A549 (cell line): Measurements from ENCODE around the gene TRERF1. TPM values are rescaled to one million over a fixed set of nuclear protein-coding genes. Genes with fewer than 3 reads are reported as not detected.

Experiments used
- ATAC-seq, 2 experiments: fragments of 200-7000 bp in 1 of 2; fragments of >200 bp in 1 of 2; cut with Nextera tagmentation in 1 of 2; cut with Tn5 transposase in 1 of 2; 3 replicates each; pipeline versions ENCODE4 v1.8.0 to v1.9.1; 2018 to 2020; ENCODE audit warnings: mild to moderate bottlenecking in 1 of 2, moderate library complexity in 1 of 2
- CTCF ChIA-PET: fragments of 300-600 bp; sonication (Branson Sonifier 250); formaldehyde crosslinking; extraction: SDS; loops from one replicate; lab custom pipeline; 2021; ENCODE audit warnings: antibody characterized with exemption, inconsistent platforms; lab: Yijun Ruan, JAX
- POLR2A ChIA-PET: fragments of 350-600 bp; formaldehyde crosslinking; extraction: SDS; loops from one replicate; lab custom pipeline; 2021; ENCODE audit warnings: antibody characterized with exemption, inconsistent platforms; lab: Yijun Ruan, JAX
- DNase-seq, 2 experiments: peaks; one replicate each; pipeline versions ENCODE4 v3.0.0 to v3.0.0-alpha.2; 2011 to 2016; ENCODE audit warnings: low read depth in 1 of 2, low spot score in 1 of 2
- FAIRE-seq: peaks from 2 replicates; lab custom pipeline; 2011; peaks lifted over from hg19 to GRCh38; lab: Jason Lieb, UNC
- H3K27ac ChIP-seq, 2 experiments: fragments of >200 bp; sonication (Bioruptor Twin); formaldehyde crosslinking; 3 replicates each; pipeline ENCODE4 v1.5.1; 2016 to 2017
- H3K4me1 ChIP-seq: fragments of >200 bp; sonication (Bioruptor Twin); formaldehyde crosslinking; 3 replicates; pipeline ENCODE4 v1.6.1; 2016
- H3K4me2 ChIP-seq: fragments of >200 bp; sonication (Bioruptor Twin); formaldehyde crosslinking; 3 replicates; pipeline ENCODE4 v1.6.1; 2016
- H3K4me3 ChIP-seq: fragments of >200 bp; sonication (Bioruptor Twin); formaldehyde crosslinking; 3 replicates; pipeline ENCODE4 v1.5.1; 2016
- H3K9me3 ChIP-seq: fragments of >200 bp; sonication (Bioruptor Twin); formaldehyde crosslinking; 3 replicates; pipeline ENCODE4 v1.6.1; 2016
- BHLHE40 ChIP-seq: IDR thresholded peaks from 2 replicates; pipeline ENCODE4 v1.6.1; 2012; ENCODE audit warnings: low read depth, low read length, inconsistent platforms
- CEBPB ChIP-seq, 2 experiments: fragments of >200 bp in 1 of 2; sonication (Bioruptor Twin) in 1 of 2; formaldehyde crosslinking in 1 of 2; IDR thresholded peaks; 2 replicates each; pipeline ENCODE4 v1.6.1; 2012 to 2016
- EHMT2 ChIP-seq: fragments of 200-600 bp; sonication (generic); IDR thresholded peaks from 2 replicates; pipeline ENCODE4 v1.6.1; 2016; ENCODE audit warnings: antibody characterized with exemption, low read depth, mild to moderate bottlenecking, moderate library complexity
- EP300 ChIP-seq, 2 experiments: fragments of >200 bp; sonication (Bioruptor Twin); formaldehyde crosslinking; IDR thresholded peaks; 2 replicates in 1 of 2; 3 replicates in 1 of 2; pipeline ENCODE4 v1.6.1; 2016 to 2017
- FOSB ChIP-seq: fragments of 250-450 bp; sonication (Bioruptor Pico); IDR thresholded peaks from 2 replicates; pipeline ENCODE4 v1.5.0; 2020; ENCODE audit warnings: mild to moderate bottlenecking, moderate library complexity
- FOXS1 ChIP-seq: fragments of 250-450 bp; sonication (Bioruptor Pico); IDR thresholded peaks from 2 replicates; pipeline ENCODE4 v1.5.0; 2020; ENCODE audit warnings: mild to moderate bottlenecking, moderate library complexity
- GATA3 ChIP-seq: IDR thresholded peaks from 2 replicates; pipeline ENCODE4 v1.6.1; 2012; ENCODE audit warnings: borderline replicate concordance
- HDAC2 ChIP-seq: fragments of 200-600 bp; sonication (generic); IDR thresholded peaks from 2 replicates; pipeline ENCODE4 v1.6.1; 2016
- HOXA7 ChIP-seq: fragments of 250-450 bp; sonication (Bioruptor Pico); IDR thresholded peaks from 2 replicates; pipeline ENCODE4 v1.5.0; 2020; ENCODE audit warnings: mild to moderate bottlenecking, moderate library complexity
- HOXB5 ChIP-seq: fragments of 250-450 bp; sonication (Bioruptor Pico); IDR thresholded peaks from 2 replicates; pipeline ENCODE4 v1.5.0; 2020; ENCODE audit warnings: mild to moderate bottlenecking, moderate library complexity
- MAFK ChIP-seq: fragments of 450-650 bp; IDR thresholded peaks from 2 replicates; pipeline ENCODE4 v1.6.1; 2014; ENCODE audit not compliant: partially characterized antibody
- MYC ChIP-seq: IDR thresholded peaks from 2 replicates; pipeline ENCODE4 v1.6.1; 2012; ENCODE audit warnings: mild to moderate bottlenecking, inconsistent platforms, low read length, improper control_type of control experiment, borderline replicate concordance
- NPAS2 ChIP-seq: fragments of 250-450 bp; sonication (Bioruptor Pico); IDR thresholded peaks from 2 replicates; pipeline ENCODE4 v1.8.0; 2022; ENCODE audit warnings: mild to moderate bottlenecking, moderate library complexity, borderline replicate concordance
- NR3C1 ChIP-seq: fragments of >200 bp; sonication (Bioruptor Twin); formaldehyde crosslinking; IDR thresholded peaks from 3 replicates; pipeline ENCODE4 v1.6.1; 2017
- PHF8 ChIP-seq: fragments of 200-600 bp; sonication (generic); IDR thresholded peaks from 2 replicates; pipeline ENCODE4 v1.6.1; 2016; ENCODE audit warnings: low read depth, mild to moderate bottlenecking, antibody characterized with exemption, moderate library complexity, borderline replicate concordance
- POLR2A ChIP-seq: IDR thresholded peaks from 2 replicates; pipeline ENCODE4 v1.6.1; 2012; ENCODE audit warnings: mild to moderate bottlenecking, low read length
- RAD21 ChIP-seq, 2 experiments: fragments of >200 bp in 1 of 2; sonication (Bioruptor Twin) in 1 of 2; formaldehyde crosslinking in 1 of 2; IDR thresholded peaks in 1 of 2; conservative IDR thresholded peaks in 1 of 2; 2 replicates in 1 of 2; 3 replicates in 1 of 2; pipeline ENCODE4 v1.6.1; 2012 to 2018; ENCODE audit warnings: inconsistent platforms in 1 of 2
- RCOR1 ChIP-seq: fragments of 150-350 bp; IDR thresholded peaks from 2 replicates; pipeline ENCODE4 v1.6.1; 2014; ENCODE audit warnings: antibody characterized with exemption, low read length, low read depth
- TFCP2L1 ChIP-seq: fragments of 250-450 bp; sonication (Bioruptor Pico); IDR thresholded peaks from 2 replicates; pipeline ENCODE4 v1.5.0; 2021; ENCODE audit warnings: mild to moderate bottlenecking
- ZC3H11A ChIP-seq: fragments of 450-650 bp; IDR thresholded peaks from 2 replicates; pipeline ENCODE4 v1.6.1; 2014; ENCODE audit warnings: antibody characterized with exemption, mild to moderate bottlenecking
- ZSCAN20 ChIP-seq: fragments of 250-450 bp; sonication (Bioruptor Pico); IDR thresholded peaks from 2 replicates; pipeline ENCODE4 v1.8.0; 2022; ENCODE audit warnings: mild to moderate bottlenecking, moderate library complexity
- WGBS: methylation state at CpG from one replicate; pipeline ENCODE4 v1.1.6; 2017; ENCODE audit errors: missing lambda C conversion rate; 5-methylcytosine and 5-hydroxymethylcytosine counted together
- polyA plus RNA-seq, 4 experiments: library from polyadenylated mRNA; depleted of rRNA in 3 of 4; stranded (reverse); fragments of >200 nt; fragmentation: RNase III in 1 of 4; extraction: RNeasy Plus Mini Kit Qiagen cat#74134 plus additional on column Dnase treatment in 1 of 4; gene quantifications; 2 replicates in 3 of 4; 3 replicates in 1 of 4; pipeline ENCODE4 v1.2.3, GENCODE V29; 2011 to 2017
- TF ChIP-seq, protein P1 (sequence below): fragments of >200 bp; sonication (Bioruptor Twin); formaldehyde crosslinking; IDR thresholded peaks from 2 replicates; pipeline ENCODE4 v1.6.1; 2016
- TF ChIP-seq, protein P2 (sequence below): fragments of 250-450 bp; sonication (Bioruptor Pico); IDR thresholded peaks from 2 replicates; pipeline ENCODE4 v1.5.0; 2020; ENCODE audit warnings: low read depth, mild to moderate bottlenecking, moderate library complexity
- TF ChIP-seq, protein P3 (sequence below): fragments of >200 bp; sonication (Bioruptor Twin); formaldehyde crosslinking; IDR thresholded peaks from 3 replicates; pipeline ENCODE4 v1.6.1; 2016
- TF ChIP-seq, protein P4 (sequence below): fragments of >200 bp; sonication (Bioruptor Twin); formaldehyde crosslinking; IDR thresholded peaks from 3 replicates; pipeline ENCODE4 v1.5.1; 2016

The TRERF1 gene
- polyA plus RNA-seq, 2 of the 4 experiments (the other 2 are of a cell fraction), result 2.4 to 3.5 TPM

DNA sequence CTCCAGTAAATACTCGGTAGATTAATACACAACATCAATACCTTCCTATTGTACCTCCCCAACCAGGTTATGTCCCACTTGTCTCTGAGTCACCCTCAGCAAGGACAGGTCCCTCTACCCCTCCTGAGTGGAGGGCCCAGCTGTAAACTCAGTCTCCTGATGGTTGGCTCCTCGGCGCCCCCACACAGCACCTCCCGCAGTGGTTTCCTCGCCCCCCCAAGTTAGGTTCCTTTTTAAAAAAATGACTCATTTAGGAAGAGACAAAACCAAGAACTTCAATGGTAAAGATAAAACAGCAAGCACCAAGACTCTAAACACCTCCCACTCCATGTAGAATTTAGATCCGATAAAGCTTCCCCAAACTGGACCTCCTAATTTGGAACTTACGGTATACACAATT is 83.5 kb downstream of the TRERF1 start:
- H3K4me2 ChIP-seq, result no peak overlapping the region
- no peak overlapping the region for H3K4me3 ChIP-seq
- ATAC-seq (no peak), DNase-seq (no peak)
- 93% methylated on average over 7 of the region's 7 CpGs for WGBS
- H3K9me3 ChIP-seq, result no peaks in the 10 kb centered on the region
- TF ChIP-seq GATA3, result no peak
- TF ChIP-seq, protein P1, sequence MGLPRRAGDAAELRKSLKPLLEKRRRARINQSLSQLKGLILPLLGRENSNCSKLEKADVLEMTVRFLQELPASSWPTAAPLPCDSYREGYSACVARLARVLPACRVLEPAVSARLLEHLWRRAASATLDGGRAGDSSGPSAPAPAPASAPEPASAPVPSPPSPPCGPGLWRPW, result no peak
- TF ChIP-seq FOSB (CRISPR knock-in tag), result no peak
- no peak for TF ChIP-seq HOXB5
- TF ChIP-seq NR3C1, result no peak
- TF ChIP-seq, all 56 proteins: peak for 0
- POLR2A ChIA-PET, result no interaction called here
- Histone ChIP-seq H3K27ac (no peak overlapping the region), H3K4me1 (peaks cover 7% of the 10 kb centered on the region; the same call in 1 of the 3 replicates)
- CTCF ChIA-PET, result no interaction called here
- no peak for FAIRE-seq

DNA sequence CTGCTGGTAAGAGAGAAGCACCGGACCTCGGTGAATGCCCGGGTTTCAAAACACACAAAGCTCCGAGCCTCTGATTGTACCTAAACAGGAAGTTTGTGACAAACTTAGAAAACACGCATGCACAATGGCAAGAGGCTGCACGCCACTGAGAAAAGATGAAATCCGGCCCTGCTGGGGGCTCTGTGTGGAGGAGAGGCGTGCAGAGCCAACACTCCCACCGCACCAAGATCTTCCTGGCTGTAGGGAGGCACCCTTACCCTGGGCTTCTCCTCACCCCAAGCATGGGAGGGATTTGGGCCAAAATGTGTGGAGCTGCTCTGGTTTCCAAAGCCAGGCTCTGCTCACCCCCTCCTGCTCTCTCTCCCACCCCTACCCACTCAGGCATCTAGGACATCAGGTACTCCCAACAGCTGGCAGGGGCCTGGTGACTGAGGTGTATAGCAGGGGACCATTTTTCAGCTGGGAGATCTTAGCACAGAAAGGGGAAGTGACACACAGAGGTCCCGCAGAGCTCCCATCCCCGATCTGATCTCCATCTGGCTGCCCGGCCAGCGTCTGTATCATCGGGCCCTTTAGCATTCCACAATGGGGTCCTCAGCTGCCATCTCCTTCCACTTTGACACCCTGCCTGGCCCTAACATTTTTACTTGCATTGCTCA is 84.2 kb downstream of the TRERF1 start:
- 92% methylated on average over 11 of the region's 14 CpGs for WGBS
- no peak overlapping the region for H3K4me3 ChIP-seq
- no peak overlapping the region for H3K27ac ChIP-seq
- ATAC-seq (no peak), FAIRE-seq (no peak), DNase-seq (no peak)
- no peak overlapping the region for H3K4me2 ChIP-seq
- TF ChIP-seq EHMT2, result no peak
- no peaks in the 10 kb centered on the region for H3K9me3 ChIP-seq
- peaks cover 7% of the 10 kb centered on the region; the same call in 1 of the 3 replicates for H3K4me1 ChIP-seq
- POLR2A ChIA-PET, result no interaction called here
- CTCF ChIA-PET, result no interaction called here

DNA sequence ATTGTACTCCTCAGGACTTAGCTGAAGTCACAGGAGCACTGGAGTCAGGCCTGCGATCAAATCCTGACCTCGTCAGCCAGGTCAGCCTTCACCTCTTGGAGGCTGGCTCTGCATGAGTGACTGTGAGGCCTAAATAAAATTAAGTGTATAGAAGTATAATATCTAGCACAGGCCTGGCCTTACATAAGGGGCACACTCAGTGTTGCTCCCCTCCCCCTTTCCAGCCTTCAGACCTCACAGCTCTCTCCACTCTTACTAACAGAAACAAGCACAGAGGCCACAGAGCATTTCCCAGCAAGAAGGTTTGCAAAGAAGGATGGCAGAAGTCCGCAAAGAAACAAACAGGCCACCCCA is 84.8 kb downstream of the TRERF1 start:
- Histone ChIP-seq H3K4me3 (no peak overlapping the region), H3K9me3 (no peaks in the 10 kb centered on the region), H3K4me2 (no peak overlapping the region), H3K4me1 (peaks cover 7% of the 10 kb centered on the region; the same call in 1 of the 3 replicates), H3K27ac (no peak overlapping the region)
- ChIA-PET CTCF (no interaction called here), POLR2A (no interaction called here)
- no peak for FAIRE-seq
- 93% methylated on average over 1 of the region's 3 CpGs for WGBS
- TF ChIP-seq NPAS2 (CRISPR knock-in tag) (no peak), RAD21 (conservative IDR thresholded peaks at IDR 0.05 in 1 of 2, IDR thresholded peaks at IDR 0.05 in 1 of 2) (no peak), POLR2A (no peak), ZC3H11A (no peak), EP300 (IDR thresholded peaks at IDR 0.05) (no peak), ZSCAN20 (CRISPR knock-in tag) (no peak), HDAC2 (no peak), BHLHE40 (no peak), CEBPB (IDR thresholded peaks at IDR 0.05) (no peak), HOXA7 (CRISPR knock-in tag) (no peak)
- TF ChIP-seq, protein P2, sequence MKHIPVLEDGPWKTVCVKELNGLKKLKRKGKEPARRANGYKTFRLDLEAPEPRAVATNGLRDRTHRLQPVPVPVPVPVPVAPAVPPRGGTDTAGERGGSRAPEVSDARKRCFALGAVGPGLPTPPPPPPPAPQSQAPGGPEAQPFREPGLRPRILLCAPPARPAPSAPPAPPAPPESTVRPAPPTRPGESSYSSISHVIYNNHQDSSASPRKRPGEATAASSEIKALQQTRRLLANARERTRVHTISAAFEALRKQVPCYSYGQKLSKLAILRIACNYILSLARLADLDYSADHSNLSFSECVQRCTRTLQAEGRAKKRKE (CRISPR knock-in tag), result no peak
- ATAC-seq, result no peak
- no peak for DNase-seq

DNA sequence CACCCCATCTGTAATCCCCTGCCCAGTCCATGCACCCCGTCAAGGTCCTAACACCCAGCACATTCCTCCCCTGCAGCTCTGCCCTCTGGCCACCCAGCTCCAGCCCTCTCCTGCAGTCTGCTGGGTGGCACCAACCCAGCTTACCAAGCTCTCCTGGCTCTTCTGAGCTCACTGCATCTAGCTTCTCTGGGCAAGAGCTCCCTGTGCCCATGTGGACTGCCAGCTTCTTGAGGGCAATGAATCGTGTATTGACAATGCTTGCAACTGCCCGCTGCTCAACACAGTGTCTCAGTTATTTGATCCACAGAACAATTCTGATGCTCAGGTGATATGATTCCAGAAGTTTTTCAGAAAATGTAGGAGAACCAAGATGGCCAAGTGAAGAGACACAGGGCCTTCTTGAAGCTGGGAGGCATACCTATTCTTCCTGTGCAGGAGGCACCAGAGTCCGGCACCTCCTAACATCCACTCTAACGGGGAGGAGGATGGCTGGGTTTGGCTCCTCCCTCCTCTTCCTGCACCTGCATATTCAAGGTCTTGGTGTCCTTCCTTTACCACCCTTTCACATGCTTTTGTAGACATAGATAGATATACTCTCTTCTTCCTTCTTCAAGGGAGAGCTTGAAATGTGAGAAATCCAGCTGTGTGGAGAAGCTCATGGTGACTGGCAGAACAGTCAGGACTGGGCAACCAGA is 85.6 kb downstream of the TRERF1 start:
- peaks cover 7% of the 10 kb centered on the region; the same call in 1 of the 3 replicates for H3K4me1 ChIP-seq
- WGBS, result 95% methylated on average over 5 of the region's 5 CpGs
- H3K4me3 ChIP-seq, result no peak overlapping the region
- FAIRE-seq (no peak), DNase-seq (no peak), ATAC-seq (no peak)
- no peak overlapping the region for H3K4me2 ChIP-seq
- CTCF ChIA-PET, result interaction anchor here (2.2 kb wide), 1 partner anchor 182 kb away, joined by 5 read pairs; no protein-coding TSS in a partner anchor
- H3K9me3 ChIP-seq, result no peaks in the 10 kb centered on the region
- POLR2A ChIA-PET, result no interaction called here
- TF ChIP-seq, protein P3, sequence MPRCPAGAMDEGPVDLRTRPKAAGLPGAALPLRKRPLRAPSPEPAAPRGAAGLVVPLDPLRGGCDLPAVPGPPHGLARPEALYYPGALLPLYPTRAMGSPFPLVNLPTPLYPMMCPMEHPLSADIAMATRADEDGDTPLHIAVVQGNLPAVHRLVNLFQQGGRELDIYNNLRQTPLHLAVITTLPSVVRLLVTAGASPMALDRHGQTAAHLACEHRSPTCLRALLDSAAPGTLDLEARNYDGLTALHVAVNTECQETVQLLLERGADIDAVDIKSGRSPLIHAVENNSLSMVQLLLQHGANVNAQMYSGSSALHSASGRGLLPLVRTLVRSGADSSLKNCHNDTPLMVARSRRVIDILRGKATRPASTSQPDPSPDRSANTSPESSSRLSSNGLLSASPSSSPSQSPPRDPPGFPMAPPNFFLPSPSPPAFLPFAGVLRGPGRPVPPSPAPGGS, result no peak
- TF ChIP-seq BHLHE40 (no peak), FOXS1 (no peak), TFCP2L1 (CRISPR knock-in tag) (no peak), PHF8 (no peak), MYC (no peak), RCOR1 (no peak), ZSCAN20 (CRISPR knock-in tag) (no peak), FOSB (CRISPR knock-in tag) (no peak), MAFK (no peak)
- TF ChIP-seq, protein P1, result no peak
- TF ChIP-seq, protein P4, sequence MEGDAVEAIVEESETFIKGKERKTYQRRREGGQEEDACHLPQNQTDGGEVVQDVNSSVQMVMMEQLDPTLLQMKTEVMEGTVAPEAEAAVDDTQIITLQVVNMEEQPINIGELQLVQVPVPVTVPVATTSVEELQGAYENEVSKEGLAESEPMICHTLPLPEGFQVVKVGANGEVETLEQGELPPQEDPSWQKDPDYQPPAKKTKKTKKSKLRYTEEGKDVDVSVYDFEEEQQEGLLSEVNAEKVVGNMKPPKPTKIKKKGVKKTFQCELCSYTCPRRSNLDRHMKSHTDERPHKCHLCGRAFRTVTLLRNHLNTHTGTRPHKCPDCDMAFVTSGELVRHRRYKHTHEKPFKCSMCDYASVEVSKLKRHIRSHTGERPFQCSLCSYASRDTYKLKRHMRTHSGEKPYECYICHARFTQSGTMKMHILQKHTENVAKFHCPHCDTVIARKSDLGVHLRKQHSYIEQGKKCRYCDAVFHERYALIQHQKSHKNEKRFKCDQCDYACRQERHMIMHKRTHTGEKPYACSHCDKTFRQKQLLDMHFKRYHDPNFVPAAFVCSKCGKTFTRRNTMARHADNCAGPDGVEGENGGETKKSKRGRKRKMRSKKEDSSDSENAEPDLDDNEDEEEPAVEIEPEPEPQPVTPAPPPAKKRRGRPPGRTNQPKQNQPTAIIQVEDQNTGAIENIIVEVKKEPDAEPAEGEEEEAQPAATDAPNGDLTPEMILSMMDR, result no peak
- TF ChIP-seq, protein P2 (CRISPR knock-in tag), result no peak
- H3K27ac ChIP-seq, result no peak overlapping the region
